ENCODE results near the gene LYRM4.

Gene LYRM4

GRCh38 chr6:5250451-5250850 lies 10.3 kb downstream of the LYRM4 start:
- in situ Hi-C loops (cut with HindIII; ENCODE audit: low sequenced_read_pairs) = no loop called here
- no peak for TF ChIP-seq CTCF (IDR thresholded peaks at IDR 0.05; ENCODE audit: low read depth, low read length)
- no peak overlapping the region for H3K4me3 ChIP-seq (ENCODE audit: low read depth, low read length)
- no peak for DNase-seq (ENCODE audit: low read depth, low spot score)

GRCh38 chr6:5249451-5250122 lies 11.2 kb downstream of the LYRM4 start:
- in situ Hi-C loops (cut with HindIII; ENCODE audit: low sequenced_read_pairs) = no loop called here
- no peak for TF ChIP-seq CTCF (IDR thresholded peaks at IDR 0.05; ENCODE audit: low read depth, low read length)
- DNase-seq (ENCODE audit: low read depth, low spot score) = no peak
- H3K4me3 ChIP-seq (ENCODE audit: low read depth, low read length) = no peak overlapping the region

GRCh38 chr6:5248302-5249098 lies 12.2 kb downstream of the LYRM4 start:
- TF ChIP-seq CTCF (IDR thresholded peaks at IDR 0.05; ENCODE audit: low read depth, low read length) = no peak
- in situ Hi-C loops (cut with HindIII; ENCODE audit: low sequenced_read_pairs) = no loop called here
- no peak for DNase-seq (ENCODE audit: low read depth, low spot score)
- H3K4me3 ChIP-seq (ENCODE audit: low read depth, low read length) = no peak overlapping the region

GRCh38 chr6:5247201-5247600 lies 13.5 kb downstream of the LYRM4 start:
- TF ChIP-seq CTCF (IDR thresholded peaks at IDR 0.05; ENCODE audit: low read depth, low read length) = no peak
- in situ Hi-C loops (cut with HindIII; ENCODE audit: low sequenced_read_pairs) = no loop called here
- H3K4me3 ChIP-seq (ENCODE audit: low read depth, low read length) = no peak overlapping the region
- DNase-seq (ENCODE audit: low read depth, low spot score) = no peak

- TF ChIP-seq CTCF (IDR thresholded peaks at IDR 0.05; ENCODE audit: low read depth, low read length) = no peak
- in situ Hi-C loops (cut with HindIII; ENCODE audit: low sequenced_read_pairs) = no loop called here
- no peak for DNase-seq (ENCODE audit: low read depth, low spot score)
- no peak overlapping the region for H3K4me3 ChIP-seq (ENCODE audit: low read depth, low read length)
These were observed 14.3 kb downstream of the LYRM4 start for GRCh38 chr6:5246141-5247097.

GRCh38 chr6:5243069-5243468 lies 17.7 kb downstream of the LYRM4 start:
- DNase-seq (ENCODE audit: low read depth, low spot score) = no peak
- H3K4me3 ChIP-seq (ENCODE audit: low read depth, low read length) = no peak overlapping the region
- no peak for TF ChIP-seq CTCF (IDR thresholded peaks at IDR 0.05; ENCODE audit: low read depth, low read length)
- in situ Hi-C loops (cut with HindIII; ENCODE audit: low sequenced_read_pairs) = no loop called here

Measured in astrocyte of the spinal cord (primary cell).